Superior temporal gyrus (tissue), 1 donor: ENCODE results near the gene ISM1.

Experiments
- DNase-seq: peaks from one replicate; pipeline ENCODE4 v3.0.0-alpha.2; 2016; ENCODE audit errors: extremely low spot score

The ISM1 gene

GRCh38 chr20:13348311-13349234, 127.5 kb downstream of the ISM1 start:
- DNase-seq = no peak

GRCh38 chr20:13349235-13349604, 128.1 kb downstream of the ISM1 start:
- DNase-seq = no peak
